ENCODE results near the gene CELSR2.

The CELSR2 gene

DNA sequence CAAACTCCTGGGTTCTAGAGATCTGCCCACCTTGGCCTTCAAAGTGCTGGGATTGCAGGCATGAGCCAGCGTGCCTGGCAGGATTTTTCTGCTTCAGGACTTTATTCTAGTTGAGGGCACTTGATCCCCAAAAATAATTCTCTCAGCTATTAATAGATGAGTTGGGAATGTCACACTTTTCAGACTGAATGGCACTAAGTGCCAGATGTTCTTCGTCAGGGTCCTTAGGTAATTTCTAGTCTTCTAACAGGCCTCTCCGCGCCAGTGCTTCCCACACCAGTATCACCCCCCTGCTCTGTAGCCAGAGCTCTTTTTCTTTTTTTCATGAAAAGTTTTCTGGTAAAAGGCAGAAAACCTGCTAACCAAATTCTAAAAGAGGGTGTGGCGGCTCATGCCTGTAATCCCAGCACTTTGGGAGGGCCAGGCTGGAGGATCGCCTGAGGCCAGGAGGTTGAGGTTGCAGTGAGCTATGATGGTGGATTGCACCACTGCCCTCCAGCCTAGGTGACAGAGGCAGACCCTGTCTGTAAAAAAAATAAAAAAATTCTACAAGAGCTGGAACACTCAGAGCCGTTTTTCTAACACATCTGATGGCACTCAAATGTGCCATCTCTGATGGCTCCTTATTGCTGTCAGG is 41.8 kb upstream of the CELSR2 start:
- Histone ChIP-seq H3K36me3 (ENCODE audit: control insufficient read depth in 2 of 2, insufficient read depth in 1 of 2, low read length in 2 of 2) (no peaks in the 10 kb centered on the region), H3K4me1 (ENCODE audit: control insufficient read depth, insufficient read depth, low read length) (no peaks in the 10 kb centered on the region), H3K27ac (ENCODE audit: extremely low read depth, low read depth, low read length) (no peak overlapping the region), H3K4me3 (ENCODE audit: low read depth, low read length) (no peak overlapping the region), H3K9me3 (ENCODE audit: control insufficient read depth, insufficient read depth, low read depth, low read length) (no peaks in the 10 kb centered on the region)
- ChIA-PET CTCF (interaction anchor here (0.7 to 1.7 kb wide), 2 partner anchors 23 to 57 kb away, joined by 3 to 5 read pairs; no protein-coding TSS in a partner anchor), POLR2A (interaction anchor here (0.6 to 0.7 kb wide), 2 partner anchors 9 to 105 kb away, joined by 3 read pairs; no protein-coding TSS in a partner anchor)
- TF ChIP-seq ZNF155 (tag by site-specific recombination; IDR thresholded peaks at IDR 0.05), result no peak
- TF ChIP-seq TRIM28 (IDR thresholded peaks at IDR 0.05; ENCODE audit: borderline replicate concordance, low read length), result no peak
- TF ChIP-seq ZNF792 (tag by site-specific recombination; IDR thresholded peaks at IDR 0.05), result no peak
- TF ChIP-seq, protein P1, sequence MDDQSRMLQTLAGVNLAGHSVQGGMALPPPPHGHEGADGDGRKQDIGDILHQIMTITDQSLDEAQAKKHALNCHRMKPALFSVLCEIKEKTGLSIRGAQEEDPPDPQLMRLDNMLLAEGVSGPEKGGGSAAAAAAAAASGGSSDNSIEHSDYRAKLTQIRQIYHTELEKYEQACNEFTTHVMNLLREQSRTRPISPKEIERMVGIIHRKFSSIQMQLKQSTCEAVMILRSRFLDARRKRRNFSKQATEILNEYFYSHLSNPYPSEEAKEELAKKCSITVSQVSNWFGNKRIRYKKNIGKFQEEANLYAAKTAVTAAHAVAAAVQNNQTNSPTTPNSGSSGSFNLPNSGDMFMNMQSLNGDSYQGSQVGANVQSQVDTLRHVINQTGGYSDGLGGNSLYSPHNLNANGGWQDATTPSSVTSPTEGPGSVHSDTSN (CRISPR knock-in tag; IDR thresholded peaks at IDR 0.05), result no peak
- no peak for TF ChIP-seq ZNF23 (tag by site-specific recombination; IDR thresholded peaks at IDR 0.05; ENCODE audit: borderline replicate concordance)
- TF ChIP-seq SCRT2 (tag by site-specific recombination; IDR thresholded peaks at IDR 0.05), result no peak
- TF ChIP-seq, protein P2, sequence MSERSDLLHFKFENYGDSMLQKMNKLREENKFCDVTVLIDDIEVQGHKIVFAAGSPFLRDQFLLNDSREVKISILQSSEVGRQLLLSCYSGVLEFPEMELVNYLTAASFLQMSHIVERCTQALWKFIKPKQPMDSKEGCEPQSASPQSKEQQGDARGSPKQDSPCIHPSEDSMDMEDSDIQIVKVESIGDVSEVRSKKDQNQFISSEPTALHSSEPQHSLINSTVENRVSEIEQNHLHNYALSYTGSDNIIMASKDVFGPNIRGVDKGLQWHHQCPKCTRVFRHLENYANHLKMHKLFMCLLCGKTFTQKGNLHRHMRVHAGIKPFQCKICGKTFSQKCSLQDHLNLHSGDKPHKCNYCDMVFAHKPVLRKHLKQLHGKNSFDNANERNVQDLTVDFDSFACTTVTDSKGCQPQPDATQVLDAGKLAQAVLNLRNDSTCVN (tag by site-specific recombination; optimal IDR thresholded peaks at IDR 0.05), result no peak
- no peak for TF ChIP-seq ZNF302 (tag by site-specific recombination; IDR thresholded peaks at IDR 0.05; ENCODE audit: low read depth)
- TF ChIP-seq, protein P3, sequence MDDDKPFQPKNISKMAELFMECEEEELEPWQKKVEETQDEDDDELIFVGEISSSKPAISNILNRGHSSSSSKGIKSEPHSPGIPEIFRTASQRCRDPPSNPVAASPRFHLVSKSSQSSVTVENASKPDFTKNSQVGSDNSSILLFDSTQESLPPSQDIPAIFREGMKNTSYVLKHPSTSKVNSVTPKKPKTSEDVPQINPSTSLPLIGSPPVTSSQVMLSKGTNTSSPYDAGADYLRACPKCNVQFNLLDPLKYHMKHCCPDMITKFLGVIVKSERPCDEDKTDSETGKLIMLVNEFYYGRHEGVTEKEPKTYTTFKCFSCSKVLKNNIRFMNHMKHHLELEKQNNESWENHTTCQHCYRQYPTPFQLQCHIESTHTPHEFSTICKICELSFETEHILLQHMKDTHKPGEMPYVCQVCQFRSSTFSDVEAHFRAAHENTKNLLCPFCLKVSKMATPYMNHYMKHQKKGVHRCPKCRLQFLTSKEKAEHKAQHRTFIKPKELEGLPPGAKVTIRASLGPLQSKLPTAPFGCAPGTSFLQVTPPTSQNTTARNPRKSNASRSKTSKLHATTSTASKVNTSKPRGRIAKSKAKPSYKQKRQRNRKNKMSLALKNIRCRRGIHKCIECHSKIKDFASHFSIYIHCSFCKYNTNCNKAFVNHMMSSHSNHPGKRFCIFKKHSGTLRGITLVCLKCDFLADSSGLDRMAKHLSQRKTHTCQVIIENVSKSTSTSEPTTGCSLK (tag by site-specific recombination; IDR thresholded peaks at IDR 0.05), result no peak
- no peak for TF ChIP-seq ZBTB1 (tag by site-specific recombination; IDR thresholded peaks at IDR 0.05)
- TF ChIP-seq ZNF341 (tag by site-specific recombination; IDR thresholded peaks at IDR 0.05; ENCODE audit: low read depth), result no peak
- no peak for TF ChIP-seq ZNF571 (tag by site-specific recombination; IDR thresholded peaks at IDR 0.05)
- TF ChIP-seq SP2 (tag by site-specific recombination; IDR thresholded peaks at IDR 0.05), result no peak
- no peak for TF ChIP-seq ZNF747 (tag by site-specific recombination; IDR thresholded peaks at IDR 0.05)
- TF ChIP-seq ZNF391 (tag by site-specific recombination; IDR thresholded peaks at IDR 0.05; ENCODE audit: borderline replicate concordance, low read depth), result no peak
- TF ChIP-seq, protein P4, sequence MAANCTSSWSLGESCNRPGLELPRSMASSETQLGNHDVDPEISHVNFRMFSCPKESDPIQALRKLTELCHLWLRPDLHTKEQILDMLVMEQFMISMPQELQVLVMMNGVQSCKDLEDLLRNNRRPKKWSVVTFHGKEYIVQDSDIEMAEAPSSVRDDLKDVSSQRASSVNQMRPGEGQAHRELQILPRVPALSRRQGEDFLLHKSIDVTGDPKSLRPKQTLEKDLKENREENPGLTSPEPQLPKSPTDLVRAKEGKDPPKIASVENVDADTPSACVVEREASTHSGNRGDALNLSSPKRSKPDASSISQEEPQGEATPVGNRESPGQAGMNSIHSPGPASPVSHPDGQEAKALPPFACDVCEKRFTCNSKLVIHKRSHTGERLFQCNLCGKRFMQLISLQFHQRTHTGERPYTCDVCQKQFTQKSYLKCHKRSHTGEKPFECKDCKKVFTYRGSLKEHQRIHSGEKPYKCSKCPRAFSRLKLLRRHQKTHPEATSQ (tag by site-specific recombination; IDR thresholded peaks at IDR 0.05), result no peak
- TF ChIP-seq, protein P5, sequence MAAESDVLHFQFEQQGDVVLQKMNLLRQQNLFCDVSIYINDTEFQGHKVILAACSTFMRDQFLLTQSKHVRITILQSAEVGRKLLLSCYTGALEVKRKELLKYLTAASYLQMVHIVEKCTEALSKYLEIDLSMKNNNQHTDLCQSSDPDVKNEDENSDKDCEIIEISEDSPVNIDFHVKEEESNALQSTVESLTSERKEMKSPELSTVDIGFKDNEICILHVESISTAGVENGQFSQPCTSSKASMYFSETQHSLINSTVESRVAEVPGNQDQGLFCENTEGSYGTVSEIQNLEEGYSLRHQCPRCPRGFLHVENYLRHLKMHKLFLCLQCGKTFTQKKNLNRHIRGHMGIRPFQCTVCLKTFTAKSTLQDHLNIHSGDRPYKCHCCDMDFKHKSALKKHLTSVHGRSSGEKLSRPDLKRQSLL (tag by site-specific recombination; IDR thresholded peaks at IDR 0.05), result no peak
- TF ChIP-seq ZNF2 (tag by site-specific recombination; IDR thresholded peaks at IDR 0.05), result no peak
- TF ChIP-seq, protein P6, sequence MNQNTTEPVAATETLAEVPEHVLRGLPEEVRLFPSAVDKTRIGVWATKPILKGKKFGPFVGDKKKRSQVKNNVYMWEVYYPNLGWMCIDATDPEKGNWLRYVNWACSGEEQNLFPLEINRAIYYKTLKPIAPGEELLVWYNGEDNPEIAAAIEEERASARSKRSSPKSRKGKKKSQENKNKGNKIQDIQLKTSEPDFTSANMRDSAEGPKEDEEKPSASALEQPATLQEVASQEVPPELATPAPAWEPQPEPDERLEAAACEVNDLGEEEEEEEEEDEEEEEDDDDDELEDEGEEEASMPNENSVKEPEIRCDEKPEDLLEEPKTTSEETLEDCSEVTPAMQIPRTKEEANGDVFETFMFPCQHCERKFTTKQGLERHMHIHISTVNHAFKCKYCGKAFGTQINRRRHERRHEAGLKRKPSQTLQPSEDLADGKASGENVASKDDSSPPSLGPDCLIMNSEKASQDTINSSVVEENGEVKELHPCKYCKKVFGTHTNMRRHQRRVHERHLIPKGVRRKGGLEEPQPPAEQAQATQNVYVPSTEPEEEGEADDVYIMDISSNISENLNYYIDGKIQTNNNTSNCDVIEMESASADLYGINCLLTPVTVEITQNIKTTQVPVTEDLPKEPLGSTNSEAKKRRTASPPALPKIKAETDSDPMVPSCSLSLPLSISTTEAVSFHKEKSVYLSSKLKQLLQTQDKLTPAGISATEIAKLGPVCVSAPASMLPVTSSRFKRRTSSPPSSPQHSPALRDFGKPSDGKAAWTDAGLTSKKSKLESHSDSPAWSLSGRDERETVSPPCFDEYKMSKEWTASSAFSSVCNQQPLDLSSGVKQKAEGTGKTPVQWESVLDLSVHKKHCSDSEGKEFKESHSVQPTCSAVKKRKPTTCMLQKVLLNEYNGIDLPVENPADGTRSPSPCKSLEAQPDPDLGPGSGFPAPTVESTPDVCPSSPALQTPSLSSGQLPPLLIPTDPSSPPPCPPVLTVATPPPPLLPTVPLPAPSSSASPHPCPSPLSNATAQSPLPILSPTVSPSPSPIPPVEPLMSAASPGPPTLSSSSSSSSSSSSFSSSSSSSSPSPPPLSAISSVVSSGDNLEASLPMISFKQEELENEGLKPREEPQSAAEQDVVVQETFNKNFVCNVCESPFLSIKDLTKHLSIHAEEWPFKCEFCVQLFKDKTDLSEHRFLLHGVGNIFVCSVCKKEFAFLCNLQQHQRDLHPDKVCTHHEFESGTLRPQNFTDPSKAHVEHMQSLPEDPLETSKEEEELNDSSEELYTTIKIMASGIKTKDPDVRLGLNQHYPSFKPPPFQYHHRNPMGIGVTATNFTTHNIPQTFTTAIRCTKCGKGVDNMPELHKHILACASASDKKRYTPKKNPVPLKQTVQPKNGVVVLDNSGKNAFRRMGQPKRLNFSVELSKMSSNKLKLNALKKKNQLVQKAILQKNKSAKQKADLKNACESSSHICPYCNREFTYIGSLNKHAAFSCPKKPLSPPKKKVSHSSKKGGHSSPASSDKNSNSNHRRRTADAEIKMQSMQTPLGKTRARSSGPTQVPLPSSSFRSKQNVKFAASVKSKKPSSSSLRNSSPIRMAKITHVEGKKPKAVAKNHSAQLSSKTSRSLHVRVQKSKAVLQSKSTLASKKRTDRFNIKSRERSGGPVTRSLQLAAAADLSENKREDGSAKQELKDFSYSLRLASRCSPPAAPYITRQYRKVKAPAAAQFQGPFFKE (tag by site-specific recombination; IDR thresholded peaks at IDR 0.05; ENCODE audit: borderline replicate concordance), result no peak
